ENCODE results near the gene PFKFB3.
"Not testable (repeated sequence)": the region's sequence is repeated elsewhere in the genome, so short reads cannot be mapped to it uniquely, and the experiment has no call there.

The PFKFB3 gene

GRCh38 chr10:6276356-6276755 is 73.6 kb downstream of the PFKFB3 start:
- TF ChIP-seq CTCF (conservative IDR thresholded peaks at IDR 0.05; ENCODE audit: low read depth, low read length), result no peak
- DNase-seq (ENCODE audit: low read depth), result no peak
- no peak overlapping the region for H3K4me3 ChIP-seq (ENCODE audit: low read depth, low read length)

- no peak for TF ChIP-seq CTCF (conservative IDR thresholded peaks at IDR 0.05; ENCODE audit: low read depth, low read length)
- no peak overlapping the region for H3K4me3 ChIP-seq (ENCODE audit: low read depth, low read length)
- peak; percentile 22 for DNase-seq (ENCODE audit: low read depth)
These were observed 75.9 kb downstream of the PFKFB3 start for GRCh38 chr10:6278519-6279120.

GRCh38 chr10:6279540-6280267 is 77.0 kb downstream of the PFKFB3 start:
- no peak for TF ChIP-seq CTCF (conservative IDR thresholded peaks at IDR 0.05; ENCODE audit: low read depth, low read length)
- peak; percentile 79 for DNase-seq (ENCODE audit: low read depth)
- no peak overlapping the region for H3K4me3 ChIP-seq (ENCODE audit: low read depth, low read length)

GRCh38 chr10:6280291-6280690 is 77.6 kb downstream of the PFKFB3 start:
- no peak for DNase-seq (ENCODE audit: low read depth)
- no peak overlapping the region for H3K4me3 ChIP-seq (ENCODE audit: low read depth, low read length)
- no peak for TF ChIP-seq CTCF (conservative IDR thresholded peaks at IDR 0.05; ENCODE audit: low read depth, low read length)

GRCh38 chr10:6282454-6282958 is 79.8 kb downstream of the PFKFB3 start:
- no peak for TF ChIP-seq CTCF (conservative IDR thresholded peaks at IDR 0.05; ENCODE audit: low read depth, low read length)
- H3K4me3 ChIP-seq (ENCODE audit: low read depth, low read length), result no peak overlapping the region
- DNase-seq (ENCODE audit: low read depth), result no peak

- no peak for TF ChIP-seq CTCF (conservative IDR thresholded peaks at IDR 0.05; ENCODE audit: low read depth, low read length)
- no peak overlapping the region for H3K4me3 ChIP-seq (ENCODE audit: low read depth, low read length)
- DNase-seq (ENCODE audit: low read depth), result no peak
These were observed 80.9 kb downstream of the PFKFB3 start for GRCh38 chr10:6283655-6284054.

GRCh38 chr10:6290621-6291020 is 87.9 kb downstream of the PFKFB3 start:
- not testable (repeated sequence) for DNase-seq (ENCODE audit: low read depth); H3K4me3 ChIP-seq (ENCODE audit: low read depth, low read length)

Data from choroid plexus epithelial cell (primary cell).